HEK293 (cell line): ENCODE results near the gene KRT7.
A peak's percentile ranks its signal among the peaks of the same experiment; 100 is the strongest.

ENCODE experiments used
- CTCF ChIA-PET: fragments of 350-600 bp; formaldehyde crosslinking; extraction: SDS; loops from one replicate; lab custom pipeline; 2021; ENCODE audit warnings: antibody characterized with exemption; lab: Yijun Ruan, JAX
- POLR2A ChIA-PET: fragments of 300-600 bp; formaldehyde crosslinking; extraction: SDS; loops from one replicate; lab custom pipeline; 2020; ENCODE audit warnings: antibody characterized with exemption, inconsistent platforms; lab: Yijun Ruan, JAX
- H3K27ac ChIP-seq: fragments of 200-500 bp; sonication (Bioruptor generic); 2 replicates; pipeline ENCODE4 v1.5.1; 2014; ENCODE audit warnings: low read depth, low read length, control low read depth, inconsistent platforms; ENCODE audit errors: extremely low read depth
- H3K36me3 ChIP-seq, 2 experiments: fragments of 200-500 bp in 1 of 2; sonication (Bioruptor generic) in 1 of 2; 1 replicate in 1 of 2; 2 replicates in 1 of 2; pipeline ENCODE4 v1.5.1; 2014 to 2017; ENCODE audit warnings: inconsistent platforms in 2 of 2, low read length in 2 of 2; ENCODE audit not compliant: control insufficient read depth in 2 of 2, insufficient read depth in 1 of 2
- H3K4me1 ChIP-seq: fragments of 200-500 bp; sonication (Bioruptor generic); 2 replicates; pipeline ENCODE4 v1.5.1; 2014; ENCODE audit warnings: mild to moderate bottlenecking, low read length, inconsistent platforms; ENCODE audit not compliant: control insufficient read depth, insufficient read depth
- H3K4me3 ChIP-seq: 2 replicates; pipeline ENCODE4 v1.5.1; 2011; ENCODE audit warnings: low read depth, mild to moderate bottlenecking, control low read depth, low read length, moderate library complexity
- H3K9me3 ChIP-seq: fragments of 200-500 bp; sonication (Bioruptor generic); 2 replicates; pipeline ENCODE4 v1.5.1; 2014; ENCODE audit warnings: low read depth, low read length, inconsistent platforms; ENCODE audit not compliant: control insufficient read depth, insufficient read depth
- AEBP2 ChIP-seq: fragments of 450-650 bp; formaldehyde crosslinking; IDR thresholded peaks from 2 replicates; pipeline ENCODE4 v1.5.1; 2016; ENCODE audit warnings: missing biosample characterization, missing genetic modification characterization, borderline replicate concordance
- CTCF ChIP-seq: fragments of 450-650 bp; formaldehyde crosslinking; IDR thresholded peaks from 2 replicates; pipeline ENCODE4 v1.5.1; 2016; ENCODE audit warnings: missing biosample characterization, missing genetic modification characterization
- EGR2 ChIP-seq: fragments of 450-650 bp; formaldehyde crosslinking; IDR thresholded peaks from 2 replicates; pipeline ENCODE4 v1.5.1; 2016; ENCODE audit warnings: low read depth, missing biosample characterization, missing genetic modification characterization
- GFI1B ChIP-seq: fragments of 450-650 bp; formaldehyde crosslinking; IDR thresholded peaks from 2 replicates; pipeline ENCODE4 v1.5.1; 2016; ENCODE audit warnings: missing biosample characterization, missing genetic modification characterization
- GLIS1 ChIP-seq: fragments of 450-650 bp; formaldehyde crosslinking; IDR thresholded peaks from 2 replicates; pipeline ENCODE4 v1.5.1; 2016; ENCODE audit warnings: missing biosample characterization, missing genetic modification characterization
- HOXA7 ChIP-seq: sonication (generic); formaldehyde crosslinking; IDR thresholded peaks from 2 replicates; pipeline ENCODE4 v1.8.1; 2022; ENCODE audit warnings: missing genetic modification reagents, borderline replicate concordance
- HOXC10 ChIP-seq: sonication (generic); formaldehyde crosslinking; IDR thresholded peaks from 2 replicates; pipeline ENCODE4 v1.8.1; 2023; ENCODE audit warnings: mild to moderate bottlenecking, missing genetic modification reagents
- IKZF3 ChIP-seq: fragments of 450-650 bp; IDR thresholded peaks from 2 replicates; pipeline ENCODE4 v1.5.0; 2018; ENCODE audit warnings: missing biosample characterization, mild to moderate bottlenecking, missing genetic modification characterization, moderate library complexity
- KLF10 ChIP-seq: fragments of 450-650 bp; IDR thresholded peaks from 2 replicates; pipeline ENCODE4 v1.5.1; 2018; ENCODE audit warnings: missing biosample characterization, mild to moderate bottlenecking, missing genetic modification characterization
- KLF16 ChIP-seq: fragments of 450-650 bp; formaldehyde crosslinking; IDR thresholded peaks from 2 replicates; pipeline ENCODE4 v1.5.1; 2017; ENCODE audit warnings: missing biosample characterization, missing genetic modification characterization
- PATZ1 ChIP-seq: fragments of 450-650 bp; formaldehyde crosslinking; IDR thresholded peaks from 2 replicates; pipeline ENCODE4 v1.5.1; 2016; ENCODE audit warnings: missing biosample characterization, missing genetic modification characterization
- SCRT2 ChIP-seq: fragments of 450-650 bp; formaldehyde crosslinking; IDR thresholded peaks from 2 replicates; pipeline ENCODE4 v1.5.1; 2016; ENCODE audit warnings: missing biosample characterization, missing genetic modification characterization
- ZBTB17 ChIP-seq: fragments of 450-650 bp; formaldehyde crosslinking; IDR thresholded peaks from 2 replicates; pipeline ENCODE4 v1.5.1; 2016; ENCODE audit warnings: missing biosample characterization, missing genetic modification characterization
- ZBTB6 ChIP-seq: fragments of 450-650 bp; formaldehyde crosslinking; IDR thresholded peaks from 2 replicates; pipeline ENCODE4 v1.5.1; 2017; ENCODE audit warnings: missing biosample characterization, missing genetic modification characterization
- ZBTB7A ChIP-seq: fragments of 450-650 bp; formaldehyde crosslinking; IDR thresholded peaks from 2 replicates; pipeline ENCODE4 v1.5.1; 2016; ENCODE audit warnings: low read depth, missing biosample characterization, missing genetic modification characterization
- ZFP37 ChIP-seq: fragments of 450-650 bp; formaldehyde crosslinking; IDR thresholded peaks from 2 replicates; pipeline ENCODE4 v1.5.1; 2016; ENCODE audit warnings: missing biosample characterization, missing genetic modification characterization
- ZNF140 ChIP-seq: fragments of 450-650 bp; formaldehyde crosslinking; IDR thresholded peaks from 2 replicates; pipeline ENCODE4 v1.5.1; 2016; ENCODE audit warnings: missing biosample characterization, missing genetic modification characterization
- ZNF157 ChIP-seq: fragments of 450-650 bp; formaldehyde crosslinking; IDR thresholded peaks from 2 replicates; pipeline ENCODE4 v1.5.1; 2016; ENCODE audit warnings: missing biosample characterization, missing genetic modification characterization
- ZNF248 ChIP-seq: fragments of 450-650 bp; formaldehyde crosslinking; IDR thresholded peaks from 2 replicates; pipeline ENCODE4 v1.5.1; 2017; ENCODE audit warnings: missing biosample characterization, missing genetic modification characterization
- ZNF366 ChIP-seq: fragments of 450-650 bp; formaldehyde crosslinking; conservative IDR thresholded peaks from 2 replicates; pipeline ENCODE4 v1.5.1; 2016; ENCODE audit warnings: missing biosample characterization, missing genetic modification characterization
- ZNF426 ChIP-seq: fragments of 450-650 bp; formaldehyde crosslinking; IDR thresholded peaks from 2 replicates; pipeline ENCODE4 v1.5.1; 2017; ENCODE audit warnings: missing biosample characterization, missing genetic modification characterization, mild to moderate bottlenecking, inconsistent platforms, moderate library complexity
- ZNF433 ChIP-seq: fragments of 450-650 bp; formaldehyde crosslinking; IDR thresholded peaks from 2 replicates; pipeline ENCODE4 v1.5.1; 2016; ENCODE audit warnings: missing biosample characterization, missing genetic modification characterization, low read depth
- ZNF473 ChIP-seq: fragments of 450-650 bp; formaldehyde crosslinking; IDR thresholded peaks from 2 replicates; pipeline ENCODE4 v1.5.1; 2017; ENCODE audit warnings: missing biosample characterization, missing genetic modification characterization
- ZNF521 ChIP-seq: fragments of 450-650 bp; formaldehyde crosslinking; IDR thresholded peaks from 2 replicates; pipeline ENCODE4 v1.5.1; 2017; ENCODE audit warnings: missing biosample characterization, mild to moderate bottlenecking, missing genetic modification characterization
- ZNF529 ChIP-seq: fragments of 450-650 bp; formaldehyde crosslinking; IDR thresholded peaks from 2 replicates; pipeline ENCODE4 v1.5.1; 2017; ENCODE audit warnings: missing genetic modification characterization, missing biosample characterization; ENCODE audit not compliant: insufficient replicate concordance
- ZNF549 ChIP-seq: fragments of 450-650 bp; IDR thresholded peaks from 2 replicates; pipeline ENCODE4 v1.5.1; 2018; ENCODE audit warnings: missing biosample characterization, missing genetic modification characterization, mild to moderate bottlenecking, inconsistent platforms, moderate library complexity
- ZNF580 ChIP-seq: fragments of 450-650 bp; formaldehyde crosslinking; IDR thresholded peaks from 2 replicates; pipeline ENCODE4 v1.5.1; 2016; ENCODE audit warnings: missing biosample characterization, missing genetic modification characterization
- ZNF585B ChIP-seq: fragments of 450-650 bp; formaldehyde crosslinking; IDR thresholded peaks from 2 replicates; pipeline ENCODE4 v1.5.1; 2016; ENCODE audit warnings: missing biosample characterization, missing genetic modification characterization
- ZNF629 ChIP-seq: fragments of 450-650 bp; formaldehyde crosslinking; IDR thresholded peaks from 2 replicates; pipeline ENCODE4 v1.5.1; 2017; ENCODE audit warnings: missing biosample characterization, missing genetic modification characterization
- ZNF660 ChIP-seq: fragments of 450-650 bp; IDR thresholded peaks from 2 replicates; pipeline ENCODE4 v1.5.1; 2018; ENCODE audit warnings: missing biosample characterization, mild to moderate bottlenecking, missing genetic modification characterization
- ZNF792 ChIP-seq: fragments of 450-650 bp; formaldehyde crosslinking; IDR thresholded peaks from 2 replicates; pipeline ENCODE4 v1.5.1; 2016; ENCODE audit warnings: missing biosample characterization, missing genetic modification characterization
- ZNF830 ChIP-seq: fragments of 450-650 bp; IDR thresholded peaks from 2 replicates; pipeline ENCODE4 v1.5.0; 2018; ENCODE audit warnings: missing biosample characterization, missing genetic modification characterization, low read depth, mild to moderate bottlenecking, moderate library complexity

The KRT7 gene

GRCh38 chr12:52221070-52221781 lies 11.8 kb upstream of the KRT7 start (continued):
- TF ChIP-seq ZBTB6 (no peak), HOXA7 (no peak)

- H3K27ac ChIP-seq: no peak overlapping the region
- CTCF ChIA-PET: interaction anchor here (0.5 to 4.9 kb wide), 50 partner anchors 8 to 1665 kb away, joined by 3 to 60 read pairs (median 4); no protein-coding TSS in a partner anchor
- TF ChIP-seq ZBTB7A (tag by site-specific recombination) (no peak), ZNF140 (no peak), HOXC10 (CRISPR knock-in tag) (no peak), ZNF629 (tag by site-specific recombination) (no peak), ZNF585B (tag by site-specific recombination) (0 out of 2 replicates have a peak, but pooled peaks have one; percentile 4), ZNF433 (no peak), ZNF157 (tag by site-specific recombination) (no peak), GLIS1 (tag by site-specific recombination) (no peak), PATZ1 (tag by site-specific recombination) (no peak), ZNF830 (tag by site-specific recombination) (no peak), ZNF366 (tag by site-specific recombination) (no peak), GFI1B (tag by site-specific recombination) (no peak), CTCF (tag by site-specific recombination) (peak; percentile 60), ZNF792 (tag by site-specific recombination) (no peak), ZNF248 (tag by site-specific recombination) (no peak), ZNF473 (no peak), ZNF549 (tag by site-specific recombination) (no peak), ZNF660 (tag by site-specific recombination) (0 out of 2 replicates have a peak, but pooled peaks have one; percentile 26), ZNF580 (tag by site-specific recombination) (peak; percentile 63; the same call in 1 of the 2 replicates), ZNF521 (tag by site-specific recombination) (no peak), IKZF3 (no peak), EGR2 (tag by site-specific recombination) (no peak), ZBTB17 (tag by site-specific recombination) (no peak), ZNF529 (no peak), AEBP2 (no peak), KLF10 (no peak), KLF16 (tag by site-specific recombination) (no peak), ZNF426 (tag by site-specific recombination) (no peak), SCRT2 (tag by site-specific recombination) (no peak), ZFP37 (tag by site-specific recombination) (no peak)
Measured at GRCh38 chr12:52221912-52222457, 11.1 kb upstream of the KRT7 start.

More at GRCh38 chr12:52221912-52222457, 11.1 kb upstream of the KRT7 start:
- no peaks in the 10 kb centered on the region for H3K4me1 ChIP-seq
- no peaks in the 10 kb centered on the region for H3K9me3 ChIP-seq
- H3K4me3 ChIP-seq: no peak overlapping the region
- no peaks in the 10 kb centered on the region for H3K36me3 ChIP-seq
- POLR2A ChIA-PET: interaction anchor here (1.0 kb wide), 1 partner anchor 657 kb away, joined by 3 read pairs; no protein-coding TSS in a partner anchor
